ENCODE data around the gene MAST2. TPM values are rescaled to one million over a fixed set of nuclear protein-coding genes. Genes with fewer than 3 reads are reported as not detected.
A peak's percentile ranks its signal among the peaks of the same experiment; 100 is the strongest.

MAST2 gene
- total RNA-seq, 1 donor from 2014 or later: 63.9 TPM

DNA sequence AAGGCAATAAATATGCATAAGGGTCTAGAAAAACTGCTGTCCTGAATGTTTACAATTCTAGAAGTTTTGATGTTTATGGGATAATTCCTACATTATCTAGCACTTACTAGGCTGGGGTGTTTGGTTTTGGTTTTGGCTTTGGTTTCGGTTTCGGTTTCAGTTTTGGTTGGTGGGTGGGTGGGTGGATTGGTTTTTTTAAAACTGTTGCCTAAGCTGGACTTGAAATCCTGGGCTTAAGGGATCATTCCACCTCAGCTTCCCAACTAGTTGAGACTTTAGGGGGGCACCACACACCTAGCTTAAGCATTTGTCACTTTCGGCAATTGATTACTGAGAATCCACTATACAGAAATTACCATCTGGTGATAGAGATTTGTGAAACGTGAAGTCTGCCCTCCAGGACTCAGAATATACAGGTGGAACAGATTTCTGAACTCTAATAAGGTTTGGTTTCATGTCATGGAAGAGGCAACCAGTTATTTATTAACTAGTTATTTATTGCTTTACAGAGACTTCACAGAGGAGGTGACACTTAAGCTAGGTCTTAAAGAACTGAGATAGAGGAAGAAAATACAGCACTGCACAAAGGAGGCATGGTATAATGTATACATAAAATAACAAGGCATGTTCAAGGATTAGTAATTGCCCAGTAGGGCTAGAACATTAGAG, 259.4 kb downstream of the MAST2 start:
- H3K9me3 Mint-ChIP-seq (ENCODE audit: unreplicated experiment): no peaks in the 10 kb centered on the region
- DNase-seq (ENCODE audit: extremely low spot score, unreplicated experiment): no peak
- H3K36me3 Mint-ChIP-seq (ENCODE audit: unreplicated experiment): peaks cover 31% of the 10 kb centered on the region
- H3K27me3 Mint-ChIP-seq (ENCODE audit: unreplicated experiment): no peaks in the 10 kb centered on the region
- TF ChIP-seq, protein P1, sequence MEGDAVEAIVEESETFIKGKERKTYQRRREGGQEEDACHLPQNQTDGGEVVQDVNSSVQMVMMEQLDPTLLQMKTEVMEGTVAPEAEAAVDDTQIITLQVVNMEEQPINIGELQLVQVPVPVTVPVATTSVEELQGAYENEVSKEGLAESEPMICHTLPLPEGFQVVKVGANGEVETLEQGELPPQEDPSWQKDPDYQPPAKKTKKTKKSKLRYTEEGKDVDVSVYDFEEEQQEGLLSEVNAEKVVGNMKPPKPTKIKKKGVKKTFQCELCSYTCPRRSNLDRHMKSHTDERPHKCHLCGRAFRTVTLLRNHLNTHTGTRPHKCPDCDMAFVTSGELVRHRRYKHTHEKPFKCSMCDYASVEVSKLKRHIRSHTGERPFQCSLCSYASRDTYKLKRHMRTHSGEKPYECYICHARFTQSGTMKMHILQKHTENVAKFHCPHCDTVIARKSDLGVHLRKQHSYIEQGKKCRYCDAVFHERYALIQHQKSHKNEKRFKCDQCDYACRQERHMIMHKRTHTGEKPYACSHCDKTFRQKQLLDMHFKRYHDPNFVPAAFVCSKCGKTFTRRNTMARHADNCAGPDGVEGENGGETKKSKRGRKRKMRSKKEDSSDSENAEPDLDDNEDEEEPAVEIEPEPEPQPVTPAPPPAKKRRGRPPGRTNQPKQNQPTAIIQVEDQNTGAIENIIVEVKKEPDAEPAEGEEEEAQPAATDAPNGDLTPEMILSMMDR (IDR thresholded peaks at IDR 0.05): no peak
- peaks cover 11% of the 10 kb centered on the region for H3K4me1 Mint-ChIP-seq (ENCODE audit: unreplicated experiment)
- H3K4me3 Mint-ChIP-seq (ENCODE audit: unreplicated experiment): peak overlapping the region; percentile 29
- H3K27ac Mint-ChIP-seq (ENCODE audit: unreplicated experiment): peak overlapping the region; percentile 65

GRCh38 chr1:46064708-46065107, 261.3 kb downstream of the MAST2 start:
- Mint-ChIP-seq H3K4me1 (ENCODE audit: unreplicated experiment) (peaks cover 11% of the 10 kb centered on the region), H3K27me3 (ENCODE audit: unreplicated experiment) (no peaks in the 10 kb centered on the region)

GRCh38 chr1:46065405-46065804, 262.0 kb downstream of the MAST2 start:
- Mint-ChIP-seq H3K27me3 (ENCODE audit: unreplicated experiment) (no peaks in the 10 kb centered on the region), H3K9me3 (ENCODE audit: unreplicated experiment) (no peaks in the 10 kb centered on the region), H3K27ac (ENCODE audit: unreplicated experiment) (peak overlapping the region; percentile 32), H3K36me3 (ENCODE audit: unreplicated experiment) (peaks cover 25% of the 10 kb centered on the region), H3K4me1 (ENCODE audit: unreplicated experiment) (peaks cover 11% of the 10 kb centered on the region), H3K4me3 (ENCODE audit: unreplicated experiment) (no peak overlapping the region)
- TF ChIP-seq, protein P1 (IDR thresholded peaks at IDR 0.05): no peak
- DNase-seq (ENCODE audit: extremely low spot score, unreplicated experiment): no peak

More at GRCh38 chr1:46064708-46065107, 261.3 kb downstream of the MAST2 start:
- TF ChIP-seq, protein P1 (IDR thresholded peaks at IDR 0.05): no peak
- Mint-ChIP-seq H3K4me3 (ENCODE audit: unreplicated experiment) (no peak overlapping the region), H3K27ac (ENCODE audit: unreplicated experiment) (no peak overlapping the region), H3K9me3 (ENCODE audit: unreplicated experiment) (no peaks in the 10 kb centered on the region), H3K36me3 (ENCODE audit: unreplicated experiment) (peaks cover 25% of the 10 kb centered on the region)
- no peak for DNase-seq (ENCODE audit: extremely low spot score, unreplicated experiment)

- H3K9me3 Mint-ChIP-seq (ENCODE audit: unreplicated experiment): no peaks in the 10 kb centered on the region
- H3K27ac Mint-ChIP-seq (ENCODE audit: unreplicated experiment): no peak overlapping the region
- no peak for DNase-seq (ENCODE audit: extremely low spot score, unreplicated experiment)
- TF ChIP-seq, protein P1 (IDR thresholded peaks at IDR 0.05): no peak
- no peak overlapping the region for H3K4me3 Mint-ChIP-seq (ENCODE audit: unreplicated experiment)
- H3K27me3 Mint-ChIP-seq (ENCODE audit: unreplicated experiment): no peaks in the 10 kb centered on the region
- peaks cover 19% of the 10 kb centered on the region for H3K36me3 Mint-ChIP-seq (ENCODE audit: unreplicated experiment)
- H3K4me1 Mint-ChIP-seq (ENCODE audit: unreplicated experiment): peaks cover 7% of the 10 kb centered on the region
These were observed 264.2 kb downstream of the MAST2 start for GRCh38 chr1:46067652-46068051.

DNA sequence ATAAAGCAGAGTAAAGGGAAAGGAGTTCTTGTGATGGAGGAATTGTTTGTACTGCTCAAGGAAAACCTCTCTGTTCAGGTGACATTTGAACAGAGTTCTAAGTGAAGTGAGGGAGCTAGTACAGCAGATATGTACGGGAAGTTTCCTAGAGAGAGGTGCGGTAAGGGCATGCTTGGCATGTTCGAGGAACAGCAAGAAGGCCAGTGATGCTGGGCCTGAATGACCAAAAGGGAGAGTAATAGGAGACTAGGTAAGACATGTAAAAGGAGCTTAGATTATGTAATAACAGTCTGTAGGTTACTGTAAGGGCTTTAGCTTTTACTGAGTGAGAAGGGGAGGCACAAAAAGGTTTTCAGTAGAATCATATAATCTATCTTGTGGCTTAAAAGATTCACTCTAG, 265.1 kb downstream of the MAST2 start:
- TF ChIP-seq, protein P1 (IDR thresholded peaks at IDR 0.05): no peak
- H3K27ac Mint-ChIP-seq (ENCODE audit: unreplicated experiment): no peak overlapping the region
- H3K4me1 Mint-ChIP-seq (ENCODE audit: unreplicated experiment): peaks cover 2% of the 10 kb centered on the region
- H3K27me3 Mint-ChIP-seq (ENCODE audit: unreplicated experiment): no peaks in the 10 kb centered on the region
- H3K9me3 Mint-ChIP-seq (ENCODE audit: unreplicated experiment): no peaks in the 10 kb centered on the region
- H3K36me3 Mint-ChIP-seq (ENCODE audit: unreplicated experiment): peaks cover 21% of the 10 kb centered on the region
- no peak overlapping the region for H3K4me3 Mint-ChIP-seq (ENCODE audit: unreplicated experiment)
- DNase-seq (ENCODE audit: extremely low spot score, unreplicated experiment): no peak

Measured in osteocyte (in vitro differentiated cells).